Stimulated activated CD8-positive, alpha-beta memory T cell treated with anti-CD3 and anti-CD28 coated beads, Interleukin-2, amount 100 ng/mL, for 1 hour (primary cell): ENCODE results near the gene GRP.
"Not testable (repeated sequence)": the region's sequence is repeated elsewhere in the genome, so short reads cannot be mapped to it uniquely, and the experiment has no call there.

Experiments used
- DNase-seq, 2 donors: peaks; one replicate each; pipeline ENCODE4 v3.0.0-alpha.2; 2020; ENCODE audit warnings: low read depth in 2 of 2

Gene GRP

GRCh38 chr18:59229191-59229590, 9.2 kb downstream of the GRP start:
- DNase-seq, result no peak

GRCh38 chr18:59229701-59230443, 9.9 kb downstream of the GRP start:
- DNase-seq, result no peak

GRCh38 chr18:59231114-59231513, 11.2 kb downstream of the GRP start:
- DNase-seq, result no peak

GRCh38 chr18:59231877-59232276, 11.9 kb downstream of the GRP start:
- DNase-seq, result no peak

GRCh38 chr18:59232309-59233016, 12.5 kb downstream of the GRP start:
- no peak for DNase-seq

GRCh38 chr18:59233017-59233410, 13.1 kb downstream of the GRP start:
- DNase-seq, result no peak

GRCh38 chr18:59238385-59238784, 18.4 kb downstream of the GRP start:
- no peak for DNase-seq

- DNase-seq, result no peak
These were observed 19.7 kb downstream of the GRP start for GRCh38 chr18:59239642-59240041.

- DNase-seq, result no peak
These were observed 22.9 kb downstream of the GRP start for GRCh38 chr18:59242906-59243305.

GRCh38 chr18:59246796-59247195, 26.8 kb downstream of the GRP start:
- no peak for DNase-seq

GRCh38 chr18:59249199-59249774, 29.3 kb downstream of the GRP start:
- DNase-seq, result no peak

- not testable (repeated sequence) for DNase-seq
These were observed 35.5 kb downstream of the GRP start for GRCh38 chr18:59255491-59255890.

- DNase-seq, result not testable (repeated sequence)
These were observed 41.9 kb downstream of the GRP start for GRCh38 chr18:59261842-59262241.

- DNase-seq, result not testable (repeated sequence)
These were observed 42.3 kb downstream of the GRP start for GRCh38 chr18:59262243-59262642.

- DNase-seq, result no peak
These were observed 43.7 kb downstream of the GRP start for GRCh38 chr18:59263661-59264060.

GRCh38 chr18:59264121-59264571, 44.2 kb downstream of the GRP start:
- no peak for DNase-seq

- DNase-seq, result no peak
These were observed 44.8 kb downstream of the GRP start for GRCh38 chr18:59264651-59265245.

- DNase-seq, result no peak
These were observed 45.5 kb downstream of the GRP start for GRCh38 chr18:59265246-59265973.

- DNase-seq, result no peak
These were observed 46.0 kb downstream of the GRP start for GRCh38 chr18:59265974-59266369.

- no peak for DNase-seq
These were observed 46.5 kb downstream of the GRP start for GRCh38 chr18:59266459-59266858.

- no peak for DNase-seq
These were observed 47.0 kb downstream of the GRP start for GRCh38 chr18:59266886-59267502.
